ENCODE results near the gene ZNF784. TPM values are rescaled to one million over a fixed set of nuclear protein-coding genes. Genes with fewer than 3 reads are reported as not detected.
A peak's percentile ranks its signal among the peaks of the same experiment; 100 is the strongest.

The ZNF784 gene
- total RNA-seq, 2 donors from 2014 or later = 7.2 to 10.7 TPM

DNA sequence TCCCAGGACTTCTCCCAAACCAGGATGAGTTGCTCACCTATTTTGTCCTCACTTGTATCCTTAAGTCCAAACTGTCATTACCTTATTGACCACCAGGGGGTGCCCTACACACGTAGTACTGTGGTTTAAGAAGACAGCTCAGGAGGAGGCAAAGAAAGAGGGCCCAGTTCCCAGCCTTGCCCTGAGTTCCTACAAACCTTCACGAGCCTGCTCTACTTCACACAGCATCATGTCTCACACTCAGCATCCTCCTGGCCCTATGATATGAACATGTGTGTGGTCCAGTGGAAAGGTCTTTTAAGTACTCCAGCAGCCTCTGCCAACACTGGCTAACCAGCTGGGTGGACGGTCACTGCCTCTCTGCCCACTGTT is 8.1 kb upstream of the ZNF784 start:
- H3K27me3 ChIP-seq (ENCODE audit: control insufficient read depth, insufficient read depth, low read length, poor library complexity, severe bottlenecking) = no peaks in the 10 kb centered on the region
- no peak overlapping the region for H3K4me3 Mint-ChIP-seq

DNA sequence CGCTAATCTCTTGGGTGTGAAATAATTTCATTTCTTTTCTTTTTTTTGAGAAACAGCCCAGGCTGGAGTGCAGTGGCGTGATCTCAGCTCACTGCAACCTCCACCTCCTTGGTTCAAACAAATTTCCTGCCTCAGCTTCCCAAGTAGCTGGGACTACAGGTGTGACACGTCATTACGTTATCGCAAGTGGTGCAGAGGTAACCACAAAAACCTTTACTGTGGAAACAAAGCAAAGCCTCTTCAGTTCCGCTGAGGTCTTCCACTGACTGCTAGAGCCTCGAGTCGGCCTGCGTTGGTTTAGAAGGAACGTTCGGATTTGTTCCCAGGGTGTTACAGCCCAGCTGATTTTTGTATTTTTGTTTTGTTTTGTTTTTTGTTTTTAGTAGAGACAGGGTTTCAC is 2.0 kb upstream of the ZNF784 start:
- Histone ChIP-seq H3K4me1 (ENCODE audit: control insufficient read depth, insufficient read depth, low read length) (no peaks in the 10 kb centered on the region), H3K27me3 (ENCODE audit: control insufficient read depth, insufficient read depth, low read length, poor library complexity, severe bottlenecking) (no peaks in the 10 kb centered on the region), H3K9me3 (ENCODE audit: control insufficient read depth, low read length) (no peaks in the 10 kb centered on the region), H3K9ac (ENCODE audit: extremely low read depth, low read length, poor library complexity, severe bottlenecking) (no peak overlapping the region), H3K27ac (ENCODE audit: low read depth, low read length) (no peak overlapping the region), H3K4me3 (ENCODE audit: low read length) (no peak overlapping the region), H3K36me3 (ENCODE audit: control insufficient read depth, insufficient read depth, low read length) (peaks cover under 1% of the 10 kb centered on the region)
- Mint-ChIP-seq H3K27ac (no peak overlapping the region), H3K4me1 (peaks cover 2% of the 10 kb centered on the region), H3K36me3 (ENCODE audit: low read depth) (no peaks in the 10 kb centered on the region), H3K4me3 (no peak overlapping the region), H3K9me3 (no peaks in the 10 kb centered on the region), H3K27me3 (ENCODE audit: insufficient read depth) (peaks cover 10% of the 10 kb centered on the region)
- DNase-seq = no peak
- TF ChIP-seq, protein P1, sequence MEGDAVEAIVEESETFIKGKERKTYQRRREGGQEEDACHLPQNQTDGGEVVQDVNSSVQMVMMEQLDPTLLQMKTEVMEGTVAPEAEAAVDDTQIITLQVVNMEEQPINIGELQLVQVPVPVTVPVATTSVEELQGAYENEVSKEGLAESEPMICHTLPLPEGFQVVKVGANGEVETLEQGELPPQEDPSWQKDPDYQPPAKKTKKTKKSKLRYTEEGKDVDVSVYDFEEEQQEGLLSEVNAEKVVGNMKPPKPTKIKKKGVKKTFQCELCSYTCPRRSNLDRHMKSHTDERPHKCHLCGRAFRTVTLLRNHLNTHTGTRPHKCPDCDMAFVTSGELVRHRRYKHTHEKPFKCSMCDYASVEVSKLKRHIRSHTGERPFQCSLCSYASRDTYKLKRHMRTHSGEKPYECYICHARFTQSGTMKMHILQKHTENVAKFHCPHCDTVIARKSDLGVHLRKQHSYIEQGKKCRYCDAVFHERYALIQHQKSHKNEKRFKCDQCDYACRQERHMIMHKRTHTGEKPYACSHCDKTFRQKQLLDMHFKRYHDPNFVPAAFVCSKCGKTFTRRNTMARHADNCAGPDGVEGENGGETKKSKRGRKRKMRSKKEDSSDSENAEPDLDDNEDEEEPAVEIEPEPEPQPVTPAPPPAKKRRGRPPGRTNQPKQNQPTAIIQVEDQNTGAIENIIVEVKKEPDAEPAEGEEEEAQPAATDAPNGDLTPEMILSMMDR (conservative IDR thresholded peaks at IDR 0.05) = no peak
- 94 to 99% methylated on average over 9 to 11 of the region's 11 CpGs for WGBS, 2 experiments (ENCODE audit: insufficient coverage in 1 of 2, insufficient read length in 1 of 2)

More for the DNA sequence above, 8.1 kb upstream of the ZNF784 start:
- H3K27ac Mint-ChIP-seq = peak overlapping the region; percentile 81
- Histone ChIP-seq H3K36me3 (ENCODE audit: control insufficient read depth, insufficient read depth, low read length) (no peaks in the 10 kb centered on the region), H3K4me1 (ENCODE audit: control insufficient read depth, insufficient read depth, low read length) (no peaks in the 10 kb centered on the region), H3K9ac (ENCODE audit: extremely low read depth, low read length, poor library complexity, severe bottlenecking) (no peak overlapping the region), H3K4me3 (ENCODE audit: low read length) (no peak overlapping the region), H3K27ac (ENCODE audit: low read depth, low read length) (no peak overlapping the region), H3K9me3 (ENCODE audit: control insufficient read depth, low read length) (no peaks in the 10 kb centered on the region)
- H3K36me3 Mint-ChIP-seq (ENCODE audit: low read depth) = peaks cover 2% of the 10 kb centered on the region
- no peaks in the 10 kb centered on the region for H3K9me3 Mint-ChIP-seq
- H3K27me3 Mint-ChIP-seq (ENCODE audit: insufficient read depth) = peaks cover 8% of the 10 kb centered on the region
- 45 to 50% methylated on average over 2 of the region's 3 CpGs for WGBS, 2 experiments (ENCODE audit: insufficient coverage in 1 of 2, insufficient read length in 1 of 2)
- TF ChIP-seq, protein P1 (conservative IDR thresholded peaks at IDR 0.05) = peak; percentile 91
- peak; percentile 96 for DNase-seq
- peaks cover 21% of the 10 kb centered on the region for H3K4me1 Mint-ChIP-seq

DNA sequence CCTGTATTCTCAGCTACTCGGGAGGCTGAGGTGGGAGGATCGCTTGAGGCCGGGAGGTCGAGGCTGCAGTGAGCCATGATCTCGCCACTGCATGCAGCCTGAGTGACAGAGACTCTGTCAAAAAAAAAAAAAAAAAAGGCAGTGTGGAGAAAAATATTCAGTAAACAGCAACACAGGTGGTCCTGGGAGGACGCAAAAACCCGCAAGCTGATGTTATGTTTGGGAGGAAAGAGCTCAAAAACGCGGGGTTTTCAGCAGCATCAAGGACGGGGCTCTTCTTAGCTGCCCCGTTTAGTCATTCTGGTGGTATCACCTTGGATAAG is 599 bp upstream of the ZNF784 start:
- H3K4me3 ChIP-seq (ENCODE audit: low read length) = peak overlapping the region; percentile 83
- Mint-ChIP-seq H3K4me3 (peak overlapping the region; percentile 73), H3K27me3 (ENCODE audit: insufficient read depth) (peaks cover 10% of the 10 kb centered on the region), H3K36me3 (ENCODE audit: low read depth) (peaks cover 11% of the 10 kb centered on the region), H3K9me3 (no peaks in the 10 kb centered on the region), H3K27ac (peak overlapping the region; percentile 92), H3K4me1 (peaks cover 2% of the 10 kb centered on the region)
- H3K9ac ChIP-seq (ENCODE audit: extremely low read depth, low read length, poor library complexity, severe bottlenecking) = peak overlapping the region; percentile 72
- peak overlapping the region; percentile 80 for H3K27ac ChIP-seq (ENCODE audit: low read depth, low read length)
- peaks cover 13% of the 10 kb centered on the region for H3K36me3 ChIP-seq (ENCODE audit: control insufficient read depth, insufficient read depth, low read length)
- H3K27me3 ChIP-seq (ENCODE audit: control insufficient read depth, insufficient read depth, low read length, poor library complexity, severe bottlenecking) = no peaks in the 10 kb centered on the region
- TF ChIP-seq, protein P1 (conservative IDR thresholded peaks at IDR 0.05) = no peak
- H3K4me1 ChIP-seq (ENCODE audit: control insufficient read depth, insufficient read depth, low read length) = no peaks in the 10 kb centered on the region
- no peaks in the 10 kb centered on the region for H3K9me3 ChIP-seq (ENCODE audit: control insufficient read depth, low read length)
- no peak for DNase-seq
- 66 to 72% methylated on average over 8 to 11 of the region's 11 CpGs for WGBS, 2 experiments (ENCODE audit: insufficient coverage in 1 of 2, insufficient read length in 1 of 2)

All from endodermal cell (in vitro differentiated cells).